ENCODE measurements around the gene CFAP73. TPM values are rescaled to one million over a fixed set of nuclear protein-coding genes. Genes with fewer than 3 reads are reported as not detected.

The CFAP73 gene
- polyA plus RNA-seq, 1 donor from 2014 or later = not detected

DNA sequence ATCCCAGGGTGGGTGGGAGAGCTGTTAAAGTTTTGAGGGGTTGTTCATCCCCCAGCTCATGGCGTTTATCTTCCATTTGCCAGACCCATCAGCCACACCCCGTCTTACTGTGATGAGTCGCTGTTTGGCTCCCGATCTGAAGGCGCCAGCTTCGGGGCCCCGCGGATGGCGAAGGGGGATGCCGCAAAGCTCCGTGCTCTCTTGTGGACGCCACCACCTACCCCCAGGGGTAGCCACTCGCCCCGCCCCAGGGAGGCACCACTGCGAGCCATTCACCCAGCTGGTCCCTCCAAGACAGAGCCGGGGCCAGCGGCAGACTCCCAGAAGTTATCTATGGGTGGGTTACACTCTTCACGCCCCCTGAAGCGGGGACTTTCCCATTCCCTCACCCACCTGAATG is 41.7 kb downstream of the CFAP73 start:
- TF ChIP-seq EZH2 (IDR thresholded peaks at IDR 0.05; ENCODE audit: borderline replicate concordance, insufficient read depth, low read length, poor library complexity, severe bottlenecking) = no peak
- H3K27ac ChIP-seq (ENCODE audit: low read length) = no peak overlapping the region

GRCh38 chr12:113194971-113195391 is 45.5 kb downstream of the CFAP73 start:
- Histone ChIP-seq H3K9me2 (ENCODE audit: insufficient read depth, low read length) (no peaks in the 10 kb centered on the region), H3K4me2 (ENCODE audit: low read length) (no peak overlapping the region), H3K27ac (ENCODE audit: low read length) (no peak overlapping the region), H3K27me3 (ENCODE audit: insufficient read depth, low read depth, low read length) (no peaks in the 10 kb centered on the region), H3F3A (ENCODE audit: insufficient read depth, low read length, poor library complexity, severe bottlenecking) (no peaks in the 10 kb centered on the region), H4K20me1 (ENCODE audit: insufficient read depth) (no peaks in the 10 kb centered on the region), H3K36me3 (ENCODE audit: insufficient read depth, low read length) (no peaks in the 10 kb centered on the region), H3K9ac (ENCODE audit: low read length) (no peak overlapping the region), H2AFZ (ENCODE audit: low read depth, low read length) (no peak overlapping the region), H3K79me2 (replicated peaks; ENCODE audit: insufficient read depth, low read length) (no peaks in the 10 kb centered on the region), H3K9me3 (ENCODE audit: low read length) (no peaks in the 10 kb centered on the region), H3K4me3 (ENCODE audit: low read length) (no peak overlapping the region)
- TF ChIP-seq POLR2AphosphoS5 (IDR thresholded peaks at IDR 0.05) = no peak
- TF ChIP-seq, protein P1, sequence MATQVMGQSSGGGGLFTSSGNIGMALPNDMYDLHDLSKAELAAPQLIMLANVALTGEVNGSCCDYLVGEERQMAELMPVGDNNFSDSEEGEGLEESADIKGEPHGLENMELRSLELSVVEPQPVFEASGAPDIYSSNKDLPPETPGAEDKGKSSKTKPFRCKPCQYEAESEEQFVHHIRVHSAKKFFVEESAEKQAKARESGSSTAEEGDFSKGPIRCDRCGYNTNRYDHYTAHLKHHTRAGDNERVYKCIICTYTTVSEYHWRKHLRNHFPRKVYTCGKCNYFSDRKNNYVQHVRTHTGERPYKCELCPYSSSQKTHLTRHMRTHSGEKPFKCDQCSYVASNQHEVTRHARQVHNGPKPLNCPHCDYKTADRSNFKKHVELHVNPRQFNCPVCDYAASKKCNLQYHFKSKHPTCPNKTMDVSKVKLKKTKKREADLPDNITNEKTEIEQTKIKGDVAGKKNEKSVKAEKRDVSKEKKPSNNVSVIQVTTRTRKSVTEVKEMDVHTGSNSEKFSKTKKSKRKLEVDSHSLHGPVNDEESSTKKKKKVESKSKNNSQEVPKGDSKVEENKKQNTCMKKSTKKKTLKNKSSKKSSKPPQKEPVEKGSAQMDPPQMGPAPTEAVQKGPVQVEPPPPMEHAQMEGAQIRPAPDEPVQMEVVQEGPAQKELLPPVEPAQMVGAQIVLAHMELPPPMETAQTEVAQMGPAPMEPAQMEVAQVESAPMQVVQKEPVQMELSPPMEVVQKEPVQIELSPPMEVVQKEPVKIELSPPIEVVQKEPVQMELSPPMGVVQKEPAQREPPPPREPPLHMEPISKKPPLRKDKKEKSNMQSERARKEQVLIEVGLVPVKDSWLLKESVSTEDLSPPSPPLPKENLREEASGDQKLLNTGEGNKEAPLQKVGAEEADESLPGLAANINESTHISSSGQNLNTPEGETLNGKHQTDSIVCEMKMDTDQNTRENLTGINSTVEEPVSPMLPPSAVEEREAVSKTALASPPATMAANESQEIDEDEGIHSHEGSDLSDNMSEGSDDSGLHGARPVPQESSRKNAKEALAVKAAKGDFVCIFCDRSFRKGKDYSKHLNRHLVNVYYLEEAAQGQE (IDR thresholded peaks at IDR 0.05; ENCODE audit: borderline replicate concordance) = no peak
- no peak for TF ChIP-seq SMC3 (conservative IDR thresholded peaks at IDR 0.05; ENCODE audit: poor library complexity)

More for the DNA sequence above, 41.7 kb downstream of the CFAP73 start:
- Histone ChIP-seq H3K9ac (ENCODE audit: low read length) (no peak overlapping the region), H3K36me3 (ENCODE audit: insufficient read depth, low read length) (no peaks in the 10 kb centered on the region), H3K4me3 (ENCODE audit: low read length) (no peak overlapping the region), H3K9me3 (ENCODE audit: low read length) (no peaks in the 10 kb centered on the region), H3F3A (ENCODE audit: insufficient read depth, low read length, poor library complexity, severe bottlenecking) (no peaks in the 10 kb centered on the region), H3K79me2 (replicated peaks; ENCODE audit: insufficient read depth, low read length) (peaks cover 6% of the 10 kb centered on the region), H3K27me3 (ENCODE audit: insufficient read depth, low read depth, low read length) (no peaks in the 10 kb centered on the region), H4K20me1 (ENCODE audit: insufficient read depth) (no peaks in the 10 kb centered on the region), H3K4me2 (ENCODE audit: low read length) (no peak overlapping the region), H2AFZ (ENCODE audit: low read depth, low read length) (no peak overlapping the region), H3K9me2 (ENCODE audit: insufficient read depth, low read length) (no peaks in the 10 kb centered on the region)

GRCh38 chr12:113195598-113195997 is 46.1 kb downstream of the CFAP73 start:
- no peak for TF ChIP-seq MXI1 (conservative IDR thresholded peaks at IDR 0.05; ENCODE audit: poor library complexity, severe bottlenecking)
- TF ChIP-seq SMC3 (conservative IDR thresholded peaks at IDR 0.05; ENCODE audit: poor library complexity) = no peak
- TF ChIP-seq RAD21 (conservative IDR thresholded peaks at IDR 0.05) = no peak
- TF ChIP-seq, protein P2, sequence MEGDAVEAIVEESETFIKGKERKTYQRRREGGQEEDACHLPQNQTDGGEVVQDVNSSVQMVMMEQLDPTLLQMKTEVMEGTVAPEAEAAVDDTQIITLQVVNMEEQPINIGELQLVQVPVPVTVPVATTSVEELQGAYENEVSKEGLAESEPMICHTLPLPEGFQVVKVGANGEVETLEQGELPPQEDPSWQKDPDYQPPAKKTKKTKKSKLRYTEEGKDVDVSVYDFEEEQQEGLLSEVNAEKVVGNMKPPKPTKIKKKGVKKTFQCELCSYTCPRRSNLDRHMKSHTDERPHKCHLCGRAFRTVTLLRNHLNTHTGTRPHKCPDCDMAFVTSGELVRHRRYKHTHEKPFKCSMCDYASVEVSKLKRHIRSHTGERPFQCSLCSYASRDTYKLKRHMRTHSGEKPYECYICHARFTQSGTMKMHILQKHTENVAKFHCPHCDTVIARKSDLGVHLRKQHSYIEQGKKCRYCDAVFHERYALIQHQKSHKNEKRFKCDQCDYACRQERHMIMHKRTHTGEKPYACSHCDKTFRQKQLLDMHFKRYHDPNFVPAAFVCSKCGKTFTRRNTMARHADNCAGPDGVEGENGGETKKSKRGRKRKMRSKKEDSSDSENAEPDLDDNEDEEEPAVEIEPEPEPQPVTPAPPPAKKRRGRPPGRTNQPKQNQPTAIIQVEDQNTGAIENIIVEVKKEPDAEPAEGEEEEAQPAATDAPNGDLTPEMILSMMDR (IDR thresholded peaks at IDR 0.05; ENCODE audit: poor library complexity, severe bottlenecking) = no peak
- no peak for TF ChIP-seq TAF1 (IDR thresholded peaks at IDR 0.05; ENCODE audit: low read depth)
- TF ChIP-seq EP300 (conservative IDR thresholded peaks at IDR 0.05; ENCODE audit: poor library complexity, severe bottlenecking) = no peak
- TF ChIP-seq EZH2 (IDR thresholded peaks at IDR 0.05; ENCODE audit: borderline replicate concordance, insufficient read depth, low read length, poor library complexity, severe bottlenecking) = no peak
- no peak for TF ChIP-seq POLR2AphosphoS5 (IDR thresholded peaks at IDR 0.05)
- TF ChIP-seq, protein P1 (IDR thresholded peaks at IDR 0.05; ENCODE audit: borderline replicate concordance) = no peak
- Histone ChIP-seq H3K4me3 (ENCODE audit: low read length) (no peak overlapping the region), H3K4me2 (ENCODE audit: low read length) (no peak overlapping the region), H3F3A (ENCODE audit: insufficient read depth, low read length, poor library complexity, severe bottlenecking) (no peaks in the 10 kb centered on the region), H3K27me3 (ENCODE audit: insufficient read depth, low read depth, low read length) (no peaks in the 10 kb centered on the region), H3K9me3 (ENCODE audit: low read length) (no peaks in the 10 kb centered on the region), H2AFZ (ENCODE audit: low read depth, low read length) (no peak overlapping the region), H3K79me2 (replicated peaks; ENCODE audit: insufficient read depth, low read length) (no peaks in the 10 kb centered on the region), H3K27ac (ENCODE audit: low read length) (no peak overlapping the region), H3K36me3 (ENCODE audit: insufficient read depth, low read length) (no peaks in the 10 kb centered on the region), H4K20me1 (ENCODE audit: insufficient read depth) (no peaks in the 10 kb centered on the region), H3K9me2 (ENCODE audit: insufficient read depth, low read length) (no peaks in the 10 kb centered on the region), H3K9ac (ENCODE audit: low read length) (no peak overlapping the region)

All from neural cell (in vitro differentiated cells).